ENCODE results near the gene SSPN.

Gene SSPN

DNA sequence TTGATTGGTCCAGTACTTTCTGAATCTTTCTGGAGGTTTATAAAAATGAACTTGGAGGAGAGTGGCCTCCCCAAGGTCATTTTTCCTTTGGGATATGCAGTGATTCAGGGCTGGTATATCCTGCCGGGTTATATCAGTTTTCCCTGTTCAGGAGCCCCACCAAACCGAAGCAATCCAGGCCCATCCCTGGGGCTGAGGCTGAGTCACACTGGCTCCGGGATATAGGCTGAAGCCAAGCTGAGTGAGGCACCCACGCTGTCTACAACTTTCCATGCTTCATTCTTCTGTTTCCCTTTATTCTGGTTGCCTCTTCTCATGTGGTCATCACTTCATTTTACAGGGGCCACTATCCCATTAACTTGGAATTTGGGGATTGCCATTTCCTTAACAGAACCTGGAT, 3.4 kb downstream of the SSPN start:
- H3K27me3 ChIP-seq (replicated peaks; ENCODE audit: insufficient read depth, low read length), result no peaks in the 10 kb centered on the region
- no peak overlapping the region for H3K4me2 ChIP-seq (ENCODE audit: low read depth, low read length)
- no peaks in the 10 kb centered on the region for H3K79me2 ChIP-seq (ENCODE audit: low read length)
- no peak overlapping the region for H3K27ac ChIP-seq (ENCODE audit: low read length)
- no peaks in the 10 kb centered on the region for H3K4me1 ChIP-seq (ENCODE audit: low read length)
- TF ChIP-seq, protein P1, sequence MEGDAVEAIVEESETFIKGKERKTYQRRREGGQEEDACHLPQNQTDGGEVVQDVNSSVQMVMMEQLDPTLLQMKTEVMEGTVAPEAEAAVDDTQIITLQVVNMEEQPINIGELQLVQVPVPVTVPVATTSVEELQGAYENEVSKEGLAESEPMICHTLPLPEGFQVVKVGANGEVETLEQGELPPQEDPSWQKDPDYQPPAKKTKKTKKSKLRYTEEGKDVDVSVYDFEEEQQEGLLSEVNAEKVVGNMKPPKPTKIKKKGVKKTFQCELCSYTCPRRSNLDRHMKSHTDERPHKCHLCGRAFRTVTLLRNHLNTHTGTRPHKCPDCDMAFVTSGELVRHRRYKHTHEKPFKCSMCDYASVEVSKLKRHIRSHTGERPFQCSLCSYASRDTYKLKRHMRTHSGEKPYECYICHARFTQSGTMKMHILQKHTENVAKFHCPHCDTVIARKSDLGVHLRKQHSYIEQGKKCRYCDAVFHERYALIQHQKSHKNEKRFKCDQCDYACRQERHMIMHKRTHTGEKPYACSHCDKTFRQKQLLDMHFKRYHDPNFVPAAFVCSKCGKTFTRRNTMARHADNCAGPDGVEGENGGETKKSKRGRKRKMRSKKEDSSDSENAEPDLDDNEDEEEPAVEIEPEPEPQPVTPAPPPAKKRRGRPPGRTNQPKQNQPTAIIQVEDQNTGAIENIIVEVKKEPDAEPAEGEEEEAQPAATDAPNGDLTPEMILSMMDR (IDR thresholded peaks at IDR 0.05; ENCODE audit: low read length), result no peak
- TF ChIP-seq EZH2 (optimal IDR thresholded peaks at IDR 0.05; ENCODE audit: low read depth, low read length) (no peak), EZH2phosphoT487 (IDR thresholded peaks at IDR 0.05; ENCODE audit: low read length) (no peak)
- no peak overlapping the region for H3K4me3 ChIP-seq (ENCODE audit: low read length)
- H2AFZ ChIP-seq (ENCODE audit: low read length), result no peak overlapping the region
- H4K20me1 ChIP-seq (ENCODE audit: insufficient read depth, low read length), result no peaks in the 10 kb centered on the region
- no peak overlapping the region for H3K9ac ChIP-seq (ENCODE audit: low read length)
- DNase-seq, result no peak
- no peaks in the 10 kb centered on the region for H3K36me3 ChIP-seq (replicated peaks; ENCODE audit: insufficient read depth, low read length)
- no peaks in the 10 kb centered on the region for H3K9me3 ChIP-seq (replicated peaks; ENCODE audit: insufficient read depth, low read length)
- no peaks in the 10 kb centered on the region for H3K9me2 ChIP-seq (replicated peaks; ENCODE audit: insufficient read depth, low read length)
- 0 out of 2 replicates have a peak, but pooled peaks cover 4% of the 10 kb centered on the region for H3F3A ChIP-seq (ENCODE audit: insufficient read depth, low read length)

DNA sequence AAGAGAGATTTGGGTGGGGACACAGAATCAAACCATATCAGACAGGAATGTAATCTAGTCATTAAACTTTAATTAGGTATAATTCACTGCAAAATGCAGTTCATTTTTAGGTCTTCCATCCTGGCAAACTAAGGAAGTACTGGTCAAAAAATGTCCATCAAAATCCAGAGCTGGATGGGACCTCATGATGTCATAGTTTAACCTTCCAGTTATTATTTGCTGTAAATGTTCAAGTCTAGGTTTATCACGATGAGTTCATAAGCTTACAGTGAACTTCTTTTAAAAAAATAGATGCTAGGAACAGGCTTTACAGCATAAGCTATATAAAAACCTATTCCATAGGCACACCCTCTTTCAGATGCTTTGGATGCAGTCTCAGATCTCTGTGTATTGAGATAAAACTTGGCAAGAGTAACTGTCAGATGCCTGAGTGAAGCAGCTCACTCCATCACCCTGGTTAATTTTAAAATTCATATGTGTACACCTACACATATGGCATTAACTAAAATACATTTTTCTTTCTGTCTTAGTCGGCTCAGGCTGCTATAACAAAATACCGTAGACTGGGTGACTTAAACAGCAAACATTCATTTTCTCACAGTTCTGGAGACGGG, 7.9 kb downstream of the SSPN start:
- Histone ChIP-seq H3K27me3 (replicated peaks; ENCODE audit: insufficient read depth, low read length) (no peaks in the 10 kb centered on the region), H4K20me1 (ENCODE audit: insufficient read depth, low read length) (no peaks in the 10 kb centered on the region), H3K9me2 (replicated peaks; ENCODE audit: insufficient read depth, low read length) (no peaks in the 10 kb centered on the region), H3F3A (ENCODE audit: insufficient read depth, low read length) (no peaks in the 10 kb centered on the region), H3K4me1 (ENCODE audit: low read length) (no peaks in the 10 kb centered on the region), H3K27ac (ENCODE audit: low read length) (no peak overlapping the region), H3K4me3 (ENCODE audit: low read length) (no peak overlapping the region), H3K36me3 (replicated peaks; ENCODE audit: insufficient read depth, low read length) (no peaks in the 10 kb centered on the region), H3K9ac (ENCODE audit: low read length) (no peak overlapping the region), H3K79me2 (ENCODE audit: low read length) (no peaks in the 10 kb centered on the region), H3K4me2 (ENCODE audit: low read depth, low read length) (no peak overlapping the region), H2AFZ (ENCODE audit: low read length) (no peak overlapping the region), H3K9me3 (replicated peaks; ENCODE audit: insufficient read depth, low read length) (no peaks in the 10 kb centered on the region)
- TF ChIP-seq, protein P1 (IDR thresholded peaks at IDR 0.05; ENCODE audit: low read length), result no peak
- TF ChIP-seq EZH2phosphoT487 (IDR thresholded peaks at IDR 0.05; ENCODE audit: low read length) (no peak), EZH2 (optimal IDR thresholded peaks at IDR 0.05; ENCODE audit: low read depth, low read length) (no peak)
- DNase-seq, result no peak

DNA sequence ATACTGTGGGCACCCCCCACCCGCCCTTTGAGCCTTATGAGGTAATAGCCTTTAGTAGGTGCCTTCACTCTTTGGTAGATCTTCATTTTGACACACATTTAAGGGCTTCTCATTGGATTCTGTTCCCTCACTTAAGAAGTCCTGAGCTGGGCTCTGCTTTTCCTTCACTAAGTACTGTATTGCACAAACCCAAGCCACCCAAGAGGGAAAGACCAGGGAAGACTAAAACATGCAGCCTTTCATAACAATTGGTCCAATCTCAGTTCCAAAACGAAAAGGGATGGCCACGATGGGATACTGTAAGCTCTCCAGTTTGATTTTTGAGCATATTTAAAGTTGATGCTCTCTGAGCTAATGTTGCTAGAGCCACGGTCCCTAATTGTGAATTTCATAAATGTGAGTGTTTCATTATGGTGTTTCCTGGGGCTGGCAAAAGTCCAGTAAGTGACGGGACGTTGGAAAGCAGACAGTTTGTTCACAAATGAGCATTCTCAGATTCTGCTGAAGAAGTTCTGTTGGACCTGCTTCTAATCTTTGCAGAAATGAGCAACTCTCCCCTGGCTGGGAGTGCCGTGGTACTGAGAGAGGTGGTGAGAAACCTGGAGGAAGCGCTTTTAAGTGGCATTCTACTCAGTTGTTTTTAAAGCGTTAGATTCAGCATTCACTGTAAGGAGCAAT, 9.4 kb downstream of the SSPN start:
- Histone ChIP-seq H3K27me3 (replicated peaks; ENCODE audit: insufficient read depth, low read length) (no peaks in the 10 kb centered on the region), H3K79me2 (ENCODE audit: low read length) (no peaks in the 10 kb centered on the region), H3K27ac (ENCODE audit: low read length) (no peak overlapping the region), H3K4me1 (ENCODE audit: low read length) (no peaks in the 10 kb centered on the region), H4K20me1 (ENCODE audit: insufficient read depth, low read length) (no peaks in the 10 kb centered on the region), H3K9me3 (replicated peaks; ENCODE audit: insufficient read depth, low read length) (no peaks in the 10 kb centered on the region), H3F3A (ENCODE audit: insufficient read depth, low read length) (no peaks in the 10 kb centered on the region), H2AFZ (ENCODE audit: low read length) (no peak overlapping the region), H3K4me3 (ENCODE audit: low read length) (no peak overlapping the region), H3K4me2 (ENCODE audit: low read depth, low read length) (no peak overlapping the region), H3K36me3 (replicated peaks; ENCODE audit: insufficient read depth, low read length) (no peaks in the 10 kb centered on the region), H3K9me2 (replicated peaks; ENCODE audit: insufficient read depth, low read length) (no peaks in the 10 kb centered on the region), H3K9ac (ENCODE audit: low read length) (no peak overlapping the region)
- TF ChIP-seq EZH2phosphoT487 (IDR thresholded peaks at IDR 0.05; ENCODE audit: low read length) (no peak), EZH2 (optimal IDR thresholded peaks at IDR 0.05; ENCODE audit: low read depth, low read length) (no peak)
- TF ChIP-seq, protein P1 (IDR thresholded peaks at IDR 0.05; ENCODE audit: low read length), result no peak
- no peak for DNase-seq
